ENCODE measurements around the gene IKZF2.

The IKZF2 gene

DNA sequence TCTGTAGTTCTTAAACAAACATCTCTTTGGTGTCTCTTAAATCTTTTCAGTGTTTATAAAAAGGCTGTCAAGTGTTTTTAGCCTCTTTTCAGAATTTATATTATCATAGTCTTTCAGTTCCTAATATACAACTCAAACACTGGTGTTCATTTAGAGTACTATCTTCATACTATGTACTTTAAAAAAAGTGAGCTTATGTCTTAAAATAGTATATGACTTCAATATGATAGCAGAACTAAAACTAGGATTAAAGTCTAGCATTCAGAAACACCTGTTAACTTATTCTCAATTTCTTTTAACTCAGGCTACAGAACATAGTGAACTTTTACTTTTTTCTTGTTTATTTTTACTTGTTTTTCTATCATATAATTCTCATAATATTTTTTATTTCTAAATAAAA is 14.7 kb upstream of the IKZF2 start:
- DNase-seq (ENCODE audit: extremely low read depth, low read depth) = no peak
- no peak for TF ChIP-seq CTCF (IDR thresholded peaks at IDR 0.05; ENCODE audit: low read depth, low read length)

DNA sequence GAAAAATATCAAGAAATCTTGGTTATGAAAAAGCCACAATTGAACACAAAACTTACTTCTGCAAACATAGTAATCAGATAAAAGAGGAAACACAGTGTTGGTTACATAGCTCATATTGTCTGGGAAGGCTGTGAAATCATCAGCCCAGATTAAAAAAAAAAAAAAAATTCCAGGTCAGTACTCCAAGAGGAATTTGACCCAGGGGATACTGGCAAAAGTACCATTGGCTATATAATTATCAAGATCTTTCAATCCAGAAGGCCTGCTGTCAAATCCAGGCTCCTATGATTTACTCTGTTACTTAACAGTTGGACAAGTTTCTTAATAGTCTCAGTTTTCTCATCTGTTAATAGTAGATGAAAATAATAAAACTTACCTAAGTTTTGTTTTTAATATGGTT is 12.9 kb upstream of the IKZF2 start:
- no peak for DNase-seq (ENCODE audit: extremely low read depth, low read depth)
- no peak for TF ChIP-seq CTCF (IDR thresholded peaks at IDR 0.05; ENCODE audit: low read depth, low read length)

DNA sequence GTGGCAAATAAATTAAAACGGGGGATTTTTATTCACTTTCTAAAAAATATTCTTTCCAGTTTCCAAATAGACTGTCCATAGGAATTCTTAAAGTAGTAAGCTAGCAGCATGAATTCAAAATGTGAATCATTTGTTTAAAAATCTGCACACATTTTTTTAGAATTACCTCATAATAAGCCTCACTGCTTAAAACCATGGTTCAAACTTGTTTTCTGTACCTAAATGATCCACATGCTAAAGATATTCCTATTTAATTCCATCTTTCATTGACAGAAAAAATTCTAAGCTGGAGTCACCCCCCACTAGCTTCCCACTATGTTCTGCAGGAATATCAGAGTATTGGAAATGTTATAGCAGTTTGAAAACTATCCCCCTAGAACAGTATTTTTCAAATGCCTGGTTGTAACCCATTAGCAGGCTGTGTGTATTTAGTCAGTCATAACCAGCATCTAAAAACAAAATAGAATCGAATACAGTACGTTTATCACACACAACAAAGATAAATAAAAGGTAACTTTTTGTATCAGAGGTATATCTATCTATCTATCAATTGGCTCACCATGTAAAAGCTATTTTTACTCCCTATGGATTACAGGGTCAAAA is 11.2 kb upstream of the IKZF2 start:
- no peak for TF ChIP-seq CTCF (IDR thresholded peaks at IDR 0.05; ENCODE audit: low read depth, low read length)
- no peak for DNase-seq (ENCODE audit: extremely low read depth, low read depth)

DNA sequence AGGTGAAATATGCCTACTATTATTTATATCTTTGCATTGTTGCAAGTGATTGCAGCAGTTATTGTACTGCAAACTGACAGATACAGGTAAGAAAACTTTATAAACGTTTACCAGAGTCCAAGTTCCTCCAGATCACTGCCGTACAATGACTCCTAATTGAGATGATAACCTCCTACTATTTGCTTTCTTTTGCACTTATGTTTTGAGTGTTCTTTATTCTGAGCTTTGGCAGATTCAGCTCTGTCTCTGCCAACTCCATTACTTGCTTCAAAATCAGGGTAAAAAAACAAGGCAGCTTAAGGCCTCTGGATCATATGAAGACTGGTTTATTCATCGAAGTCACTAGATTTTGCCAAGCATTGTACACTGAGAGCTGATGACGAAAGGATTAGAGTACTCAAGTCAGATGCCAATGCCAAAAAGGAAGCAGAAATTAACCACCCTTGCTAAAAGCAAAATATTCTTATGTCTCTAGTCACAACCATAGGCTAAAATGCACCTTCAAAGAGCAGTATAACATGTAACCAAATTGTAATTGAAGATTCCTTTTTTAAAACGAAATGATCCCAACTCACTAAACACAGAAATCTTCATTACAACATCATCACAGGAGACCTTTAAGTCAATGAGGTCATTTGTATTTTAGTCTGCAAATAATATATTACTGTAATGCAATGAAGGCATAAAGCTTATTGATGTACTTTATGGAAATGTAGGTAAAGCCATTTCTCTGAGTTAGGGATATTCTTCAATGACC is 10.5 kb upstream of the IKZF2 start:
- DNase-seq (ENCODE audit: extremely low read depth, low read depth) = no peak
- no peak for TF ChIP-seq CTCF (IDR thresholded peaks at IDR 0.05; ENCODE audit: low read depth, low read length)

- TF ChIP-seq CTCF (IDR thresholded peaks at IDR 0.05; ENCODE audit: low read depth, low read length) = no peak
- DNase-seq (ENCODE audit: extremely low read depth, low read depth) = no peak
Measured at GRCh38 chr2:213159768-213160167, 8.4 kb upstream of the IKZF2 start.

DNA sequence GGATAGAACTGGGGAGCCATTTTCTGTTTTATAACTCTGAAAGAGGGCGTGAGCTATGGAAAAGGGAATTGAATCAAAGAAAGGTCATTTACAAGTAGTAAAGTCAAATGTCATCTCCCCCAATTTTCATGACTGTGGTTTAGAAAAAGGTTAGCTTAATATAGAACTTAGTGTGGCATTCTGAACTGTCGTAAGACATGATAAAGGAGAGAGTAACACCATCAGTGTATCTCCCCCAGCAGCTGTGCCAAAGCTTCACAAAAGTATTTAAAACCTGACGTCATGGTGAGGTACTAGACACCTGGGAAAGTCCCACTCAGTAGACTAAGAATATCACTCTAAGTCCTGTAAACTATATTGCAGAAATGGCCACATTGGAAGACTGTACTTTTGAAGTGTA is 5.8 kb upstream of the IKZF2 start:
- TF ChIP-seq CTCF (IDR thresholded peaks at IDR 0.05; ENCODE audit: low read depth, low read length) = no peak

GRCh38 chr2:213156717-213157116 is 5.3 kb upstream of the IKZF2 start:
- no peak for DNase-seq (ENCODE audit: extremely low read depth, low read depth)
- TF ChIP-seq CTCF (IDR thresholded peaks at IDR 0.05; ENCODE audit: low read depth, low read length) = no peak

More for the DNA sequence above, 5.8 kb upstream of the IKZF2 start:
- no peak for DNase-seq (ENCODE audit: extremely low read depth, low read depth)
